ENCODE results near the gene GPLD1. TPM values are rescaled to one million over a fixed set of nuclear protein-coding genes. Genes with fewer than 3 reads are reported as not detected.
"Not testable (repeated sequence)": the region's sequence is repeated elsewhere in the genome, so short reads cannot be mapped to it uniquely, and the experiment has no call there.

The GPLD1 gene
- polyA plus RNA-seq (ENCODE audit: insufficient read length), result 2.5 TPM

GRCh38 chr6:24489470-24489869 lies at the start of gene GPLD1:
TSS of gene GPLD1 (minus strand) at chr6:24489578. CDS start at chr6:24489511, 67 bp downstream.
- DNase-seq (ENCODE audit: low read depth), result no peak

GRCh38 chr6:24537771-24538385 lies 48.5 kb upstream of the GPLD1 start:
- no peak for DNase-seq (ENCODE audit: low read depth)

- no peak for DNase-seq (ENCODE audit: low read depth)
Observed at GRCh38 chr6:24537082-24537699, 47.8 kb upstream of the GPLD1 start.

GRCh38 chr6:24536466-24536865 lies 47.1 kb upstream of the GPLD1 start:
- DNase-seq (ENCODE audit: low read depth), result no peak

GRCh38 chr6:24535210-24535609 lies 45.8 kb upstream of the GPLD1 start:
- no peak for DNase-seq (ENCODE audit: low read depth)

- no peak for DNase-seq (ENCODE audit: low read depth)
Observed at GRCh38 chr6:24534329-24534728, 45.0 kb upstream of the GPLD1 start.

GRCh38 chr6:24529985-24530384 lies 40.6 kb upstream of the GPLD1 start:
- DNase-seq (ENCODE audit: low read depth), result no peak

- DNase-seq (ENCODE audit: low read depth), result no peak
Observed at GRCh38 chr6:24524805-24525204, 35.4 kb upstream of the GPLD1 start.

GRCh38 chr6:24524329-24524728 lies 35.0 kb upstream of the GPLD1 start:
- DNase-seq (ENCODE audit: low read depth), result no peak

GRCh38 chr6:24522228-24523176 lies 33.1 kb upstream of the GPLD1 start:
- no peak for DNase-seq (ENCODE audit: low read depth)

GRCh38 chr6:24520929-24521546 lies 31.7 kb upstream of the GPLD1 start:
- DNase-seq (ENCODE audit: low read depth), result no peak

- DNase-seq (ENCODE audit: low read depth), result no peak
Observed at GRCh38 chr6:24517659-24518543, 28.5 kb upstream of the GPLD1 start.

- DNase-seq (ENCODE audit: low read depth), result no peak
Observed at GRCh38 chr6:24513602-24514001, 24.2 kb upstream of the GPLD1 start.

GRCh38 chr6:24511976-24512375 lies 22.6 kb upstream of the GPLD1 start:
- DNase-seq (ENCODE audit: low read depth), result not testable (repeated sequence)

- no peak for DNase-seq (ENCODE audit: low read depth)
Observed at GRCh38 chr6:24506814-24507520, 17.6 kb upstream of the GPLD1 start.

GRCh38 chr6:24504649-24505586 lies 15.5 kb upstream of the GPLD1 start:
- no peak for DNase-seq (ENCODE audit: low read depth)

- DNase-seq (ENCODE audit: low read depth), result no peak
Observed at GRCh38 chr6:24504287-24504648, 14.9 kb upstream of the GPLD1 start.

- no peak for DNase-seq (ENCODE audit: low read depth)
Observed at GRCh38 chr6:24501914-24502313, 12.5 kb upstream of the GPLD1 start.

- DNase-seq (ENCODE audit: low read depth), result no peak
Observed at GRCh38 chr6:24501374-24501773, 12.0 kb upstream of the GPLD1 start.

All from forelimb muscle (tissue), 1 donor.